AG08396 (cell line): ENCODE measurements around the gene INPP5D.
"Not testable (repeated sequence)": the region's sequence is repeated elsewhere in the genome, so short reads cannot be mapped to it uniquely, and the experiment has no call there.

ENCODE experiments used
- DNase-seq: peaks from one replicate; pipeline ENCODE4 v3.0.0; 2012; ENCODE audit warnings: low spot score, mixed read lengths

Gene INPP5D

DNA sequence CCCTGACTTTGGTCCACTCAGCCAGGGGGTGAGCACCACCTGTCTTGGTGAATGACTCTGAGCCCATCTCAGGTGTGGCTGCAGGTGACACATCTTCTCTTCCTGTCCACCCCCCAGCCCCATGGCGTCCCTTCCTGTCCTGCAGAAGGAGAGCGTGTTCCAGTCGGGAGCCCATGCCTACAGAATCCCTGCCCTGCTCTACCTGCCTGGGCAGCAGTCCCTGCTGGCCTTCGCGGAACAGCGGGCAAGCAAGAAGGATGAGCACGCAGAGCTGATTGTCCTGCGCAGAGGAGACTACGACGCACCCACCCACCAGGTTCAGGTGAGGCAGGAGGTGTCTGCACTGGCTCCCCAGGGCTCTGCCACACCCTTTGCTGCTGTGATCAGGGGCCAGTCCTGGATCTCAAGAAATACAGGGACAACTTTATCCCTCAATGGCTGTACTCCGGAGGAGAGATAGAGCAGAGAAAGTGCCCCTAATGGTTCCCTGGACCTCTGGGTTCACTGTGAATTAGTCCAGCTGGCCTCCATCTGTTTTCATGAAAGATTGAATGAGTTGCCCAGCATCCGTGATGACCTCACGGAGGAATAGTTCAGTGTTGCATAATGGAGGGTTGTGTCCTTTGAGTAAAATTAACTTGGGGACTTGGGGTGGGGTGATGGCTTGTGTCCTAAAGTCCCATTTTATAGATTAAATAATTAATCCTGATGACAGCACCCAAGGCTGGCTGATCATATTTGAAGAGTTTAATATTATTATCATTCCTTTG is 27.4 kb upstream of the INPP5D start, which contains the start of gene NEU2:
Gene NEU2 (plus strand): TSS at position 122 of the 770 bp plus-strand sequence. CDS start 0 bp downstream, at position 122.
- no peak for DNase-seq

- DNase-seq = no peak
Measured at GRCh38 chr2:233033672-233034071, 26.5 kb upstream of the INPP5D start.

DNA sequence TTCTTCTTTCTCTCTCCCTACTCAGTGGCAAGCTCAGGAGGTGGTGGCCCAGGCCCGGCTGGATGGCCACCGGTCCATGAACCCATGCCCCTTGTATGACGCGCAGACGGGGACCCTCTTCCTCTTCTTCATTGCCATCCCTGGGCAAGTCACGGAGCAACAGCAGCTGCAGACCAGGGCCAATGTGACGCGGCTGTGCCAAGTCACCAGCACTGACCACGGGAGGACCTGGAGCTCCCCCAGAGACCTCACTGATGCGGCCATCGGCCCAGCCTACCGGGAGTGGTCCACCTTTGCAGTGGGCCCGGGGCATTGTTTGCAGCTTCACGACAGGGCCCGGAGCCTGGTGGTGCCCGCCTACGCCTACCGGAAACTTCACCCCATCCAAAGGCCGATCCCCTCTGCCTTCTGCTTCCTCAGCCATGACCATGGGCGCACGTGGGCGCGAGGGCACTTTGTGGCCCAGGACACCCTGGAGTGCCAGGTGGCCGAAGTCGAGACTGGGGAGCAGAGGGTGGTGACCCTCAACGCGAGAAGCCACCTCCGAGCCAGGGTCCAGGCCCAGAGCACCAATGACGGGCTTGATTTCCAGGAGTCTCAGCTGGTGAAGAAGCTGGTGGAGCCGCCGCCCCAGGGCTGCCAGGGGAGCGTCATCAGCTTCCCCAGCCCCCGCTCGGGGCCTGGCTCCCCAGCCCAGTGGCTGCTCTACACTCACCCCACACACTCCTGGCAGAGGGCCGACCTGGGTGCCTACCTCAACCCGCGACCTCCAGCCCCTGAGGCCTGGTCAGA is 25.9 kb upstream of the INPP5D start:
- no peak for DNase-seq

DNA sequence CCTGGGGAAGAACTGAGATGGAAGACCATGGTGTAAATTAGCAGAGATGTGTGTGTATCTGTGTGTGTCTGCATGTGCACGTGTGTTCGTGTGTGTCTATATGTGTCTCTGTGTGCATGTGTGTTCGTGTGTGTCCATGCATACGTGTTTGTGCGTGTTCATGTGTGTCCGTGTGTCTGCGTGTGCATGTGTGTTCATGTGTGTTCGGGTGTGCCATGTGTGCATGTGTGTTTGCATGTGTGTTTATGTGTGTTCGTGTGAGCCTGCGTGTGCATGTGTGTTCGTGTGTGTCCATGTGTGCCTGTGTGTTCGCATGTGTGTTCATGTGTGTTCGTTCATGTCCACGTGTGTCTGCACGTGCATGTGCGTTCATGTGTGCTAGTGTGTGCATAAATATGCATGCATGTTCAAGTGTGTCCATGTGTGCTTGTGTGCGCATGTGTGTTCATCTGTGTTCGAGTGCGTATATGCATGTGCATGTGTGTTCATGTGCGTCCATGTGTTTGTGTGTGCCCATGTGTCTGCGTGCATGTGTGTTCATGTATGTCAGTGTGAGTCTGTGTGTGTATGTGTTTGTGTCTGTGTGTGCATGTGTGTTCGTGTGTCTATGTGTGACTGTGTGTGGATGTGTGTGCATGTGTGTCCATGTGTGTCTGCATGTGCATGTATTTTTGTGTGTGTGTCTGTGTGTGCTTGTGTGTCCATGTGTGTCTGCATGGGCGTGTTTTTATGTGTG is 24.5 kb upstream of the INPP5D start:
- DNase-seq = no peak

DNA sequence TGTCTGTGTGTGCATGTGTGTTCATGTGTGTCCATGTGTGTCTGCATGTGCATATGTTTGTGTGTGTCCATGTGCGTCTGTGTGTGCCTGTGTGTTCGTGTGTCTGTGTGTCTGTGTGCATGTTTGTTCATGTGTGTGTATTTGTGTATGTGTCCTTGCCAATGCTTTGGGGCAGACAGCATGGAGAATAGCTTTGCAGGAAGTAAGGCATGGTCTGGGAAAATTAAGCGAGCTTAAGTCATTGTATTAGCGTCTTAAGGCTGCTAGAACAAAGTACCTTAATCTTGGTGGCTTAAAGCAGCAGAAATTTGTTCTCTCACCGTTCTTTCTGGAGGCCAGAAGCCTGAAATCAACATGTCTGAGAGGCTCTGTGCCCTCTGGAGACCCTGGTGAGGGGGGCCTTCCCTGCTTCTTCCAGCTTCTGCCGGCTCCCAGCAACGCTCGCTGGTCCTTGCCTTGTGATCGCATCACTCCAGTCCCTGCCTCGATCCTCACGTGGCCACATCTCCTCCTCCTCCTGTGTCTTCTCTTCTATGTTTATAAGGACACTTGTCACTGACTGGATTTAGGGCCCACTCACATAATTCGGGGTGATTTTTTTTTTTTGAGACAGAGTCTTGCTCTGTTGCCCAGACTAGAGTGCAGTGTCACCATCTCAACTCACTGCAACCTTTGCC is 23.8 kb upstream of the INPP5D start:
- DNase-seq = no peak

DNA sequence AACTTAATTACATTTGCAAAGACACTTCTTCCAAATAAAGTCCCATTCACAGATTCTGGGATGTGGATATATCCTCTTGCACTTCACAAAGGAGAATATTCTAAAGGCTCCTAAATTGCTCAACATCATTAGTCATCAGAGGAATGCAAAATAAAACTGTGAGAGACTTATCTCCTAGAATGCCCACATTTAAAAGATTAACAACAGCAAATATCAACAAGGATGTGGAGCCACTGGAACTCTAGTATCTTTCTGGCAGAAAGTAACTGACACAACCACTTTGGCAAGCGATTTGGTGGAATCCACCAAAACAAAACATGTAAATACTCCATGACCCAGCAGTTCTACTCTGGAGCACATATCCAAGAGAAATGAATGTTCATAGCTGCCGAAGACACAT is 23.1 kb upstream of the INPP5D start:
- DNase-seq = no peak

GRCh38 chr2:233039212-233039845 is 20.8 kb upstream of the INPP5D start:
- no peak for DNase-seq

- no peak for DNase-seq
Measured at GRCh38 chr2:233039846-233040530, 20.2 kb upstream of the INPP5D start.

DNA sequence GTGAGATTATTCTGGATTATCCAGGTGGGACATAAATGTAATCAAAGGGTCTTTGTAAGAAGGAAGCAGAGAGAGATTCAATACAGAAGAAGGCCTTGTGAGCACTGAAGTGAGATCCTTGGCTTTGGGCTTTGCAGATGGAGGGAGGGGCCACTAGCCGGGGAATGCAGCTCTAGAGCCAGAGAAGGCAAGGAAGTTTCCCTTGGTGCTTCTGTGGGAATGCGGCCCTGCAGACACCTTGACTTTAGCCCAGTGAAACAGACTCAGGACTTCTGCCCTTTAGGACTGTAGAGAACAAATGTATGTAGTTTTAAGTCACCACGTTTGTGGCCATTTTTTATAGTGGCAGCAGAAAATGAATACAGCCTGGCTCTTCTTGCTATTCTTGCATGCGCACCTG is 19.6 kb upstream of the INPP5D start:
- no peak for DNase-seq

DNA sequence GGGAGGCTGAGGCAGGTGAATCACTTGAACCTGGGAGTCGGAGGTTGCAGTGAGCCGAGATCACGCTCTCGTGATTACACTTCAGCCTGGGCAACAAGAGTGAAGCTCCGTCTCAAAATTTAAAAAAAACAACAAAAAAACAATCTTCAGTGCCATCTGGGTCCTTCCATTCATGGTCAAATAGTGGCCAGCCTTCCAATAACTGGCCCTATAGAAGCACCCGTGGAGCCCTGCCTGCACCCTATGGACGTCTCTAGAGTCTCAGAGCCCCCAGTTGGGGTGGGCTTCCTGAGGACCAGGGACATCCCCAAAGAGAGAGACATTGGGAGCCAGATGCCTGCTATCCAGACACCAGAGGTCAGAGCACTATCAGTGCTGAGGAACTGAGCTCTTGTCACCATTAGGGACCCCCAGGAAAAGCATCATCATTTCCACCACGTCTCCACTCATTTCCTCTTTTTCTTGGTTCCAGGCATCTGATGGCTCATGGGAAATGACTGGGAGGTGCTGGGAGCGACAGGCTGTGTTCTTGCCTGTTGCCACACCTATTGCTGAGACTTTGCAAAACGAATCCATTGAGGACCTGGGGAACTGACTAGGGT is 18.3 kb upstream of the INPP5D start:
- no peak for DNase-seq

DNA sequence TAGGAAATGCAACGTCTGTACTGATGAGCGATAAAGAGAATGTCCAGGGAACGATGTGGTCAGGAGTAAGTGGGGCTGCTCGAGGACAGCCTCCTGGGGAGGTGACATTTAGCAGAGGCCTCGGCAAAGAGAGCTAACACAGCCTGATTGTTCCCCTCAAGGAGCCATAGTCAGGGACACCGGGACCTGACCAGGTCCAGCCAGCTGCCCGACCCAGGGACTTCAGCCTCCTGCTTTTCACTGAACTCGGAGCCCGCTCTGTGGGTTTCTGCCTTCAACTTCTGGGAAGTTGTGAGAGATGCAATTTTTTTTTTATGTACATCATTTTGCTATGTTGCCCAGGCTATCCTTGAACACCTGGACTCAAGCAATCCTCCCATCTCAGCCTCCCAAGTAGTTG is 17.6 kb upstream of the INPP5D start:
- no peak for DNase-seq

DNA sequence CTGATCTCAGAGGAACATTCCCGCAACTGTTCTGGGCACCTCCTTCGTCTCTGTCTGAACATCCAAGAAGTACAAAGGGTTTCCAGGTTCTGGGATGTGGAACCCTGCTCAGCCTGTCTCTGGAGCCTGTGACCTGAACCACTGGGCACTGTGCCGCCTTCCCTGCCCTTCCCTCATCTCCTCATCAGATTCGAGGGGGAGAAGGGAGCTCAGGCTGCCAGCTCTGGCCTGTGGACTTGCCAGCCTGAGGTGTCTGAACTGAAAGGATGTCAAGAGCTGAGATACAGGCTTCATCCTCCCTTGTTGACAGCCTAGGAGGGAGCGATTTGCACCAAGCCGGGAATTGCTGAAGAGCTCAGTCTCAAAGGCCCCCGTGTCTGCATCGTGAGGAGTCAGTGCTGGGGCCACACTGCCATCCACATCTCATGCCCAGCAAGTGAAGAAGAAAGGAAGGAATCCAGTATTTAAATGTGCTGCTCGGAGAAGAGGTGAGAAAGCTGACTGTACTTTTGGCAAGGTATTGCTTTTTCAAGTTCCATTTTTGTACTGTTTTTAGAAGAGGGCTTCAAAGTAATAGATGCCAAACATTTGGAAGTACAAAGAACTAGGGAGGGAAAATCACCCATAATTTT is 15.1 kb upstream of the INPP5D start:
- DNase-seq = no peak

DNA sequence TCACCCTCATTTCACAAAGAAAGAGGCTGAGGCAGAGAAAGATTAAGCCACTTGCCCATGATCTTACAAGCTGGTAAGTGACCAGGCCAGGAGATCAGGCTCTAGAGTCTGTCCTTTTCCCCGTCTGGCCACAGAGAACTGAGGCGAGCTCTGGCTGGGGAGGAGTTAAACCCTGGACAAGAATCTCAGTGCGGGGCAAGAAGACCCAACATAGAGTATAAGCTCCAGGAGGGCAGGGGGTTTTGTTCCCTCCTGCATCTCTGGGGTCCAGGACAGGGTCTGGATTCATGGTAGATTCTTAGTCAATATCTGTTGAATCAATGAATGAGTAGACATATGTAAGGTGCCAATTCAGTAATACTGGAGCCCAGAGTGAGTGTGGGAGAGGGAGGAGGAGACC is 12.9 kb upstream of the INPP5D start:
- no peak for DNase-seq

DNA sequence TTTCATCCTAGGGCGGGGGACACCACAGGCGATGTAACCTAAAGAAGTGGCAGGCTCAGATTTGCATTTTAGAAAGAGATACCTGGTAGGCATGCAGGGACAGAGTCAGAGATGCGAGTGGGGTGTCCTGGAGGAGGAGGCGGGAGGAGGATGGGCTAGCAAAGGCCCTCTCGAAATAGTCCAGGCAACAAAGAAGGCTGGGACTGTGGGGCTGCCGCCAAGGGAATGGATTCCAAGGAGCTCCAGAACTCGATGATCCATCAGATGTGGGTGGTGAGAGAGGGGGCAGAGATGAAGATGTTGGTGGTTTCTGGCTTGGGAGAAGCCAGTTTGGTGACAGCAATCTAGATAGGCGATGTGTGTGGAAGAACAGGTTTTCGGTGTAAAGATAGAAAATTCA is 12.5 kb upstream of the INPP5D start:
- no peak for DNase-seq

GRCh38 chr2:233048569-233049193 is 11.5 kb upstream of the INPP5D start:
- DNase-seq = no peak

GRCh38 chr2:233049194-233049761 is 10.9 kb upstream of the INPP5D start:
- no peak for DNase-seq

- DNase-seq = peak; percentile 54
Measured at GRCh38 chr2:233051241-233052149, 8.6 kb upstream of the INPP5D start.

DNA sequence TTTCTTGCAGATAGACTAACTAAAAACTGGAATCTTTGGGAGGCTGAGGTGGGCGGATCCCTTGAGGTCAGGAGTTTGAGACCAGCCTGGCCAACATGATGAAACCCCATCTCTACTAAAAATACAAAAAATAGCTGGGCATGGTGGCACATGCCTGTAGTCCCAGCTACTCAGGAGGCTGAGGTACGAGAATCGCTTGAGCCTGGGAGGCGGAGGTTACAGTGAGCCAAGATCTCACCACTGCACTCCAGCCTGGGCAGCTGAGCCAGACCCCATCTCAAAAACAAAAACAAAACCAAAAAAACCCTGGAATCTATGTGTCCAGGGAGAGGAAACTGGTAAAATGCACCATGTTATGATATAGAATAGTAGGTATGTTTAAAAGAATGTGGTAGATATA is 7.6 kb upstream of the INPP5D start:
- not testable (repeated sequence) for DNase-seq
